Measurements from ENCODE around the gene BSN. TPM values are rescaled to one million over a fixed set of nuclear protein-coding genes. Genes with fewer than 3 reads are reported as not detected.

Gene BSN
- total RNA-seq (2022; extraction: Qiagen RNA extraction) = 0.11 to 0.26 TPM (median 0.22 TPM) in 5 replicates

GRCh38 chr3:49553692-49554632, at the start of gene BSN:
Gene BSN (plus strand): TSS chr3:49554477. CDS start chr3:49554603, 126 bp downstream.

GRCh38 chr3:49673715-49674496, 119.6 kb downstream of the BSN start, which contains the start of gene APEH:
Gene APEH (plus strand): TSS chr3:49674351. CDS start chr3:49674402, 51 bp downstream.

GRCh38 chr3:49689046-49689907, 135.0 kb downstream of the BSN start, which contains the start of the genes MST1 and RNF123:
Gene MST1 (minus strand): TSS chr3:49689474. CDS start chr3:49688691, 783 bp downstream.
Gene RNF123 (plus strand): TSS chr3:49689557. CDS start chr3:49691166, 1,609 bp downstream.

GRCh38 chr3:49719214-49719884, 165.1 kb downstream of the BSN start, which contains the start of gene AMIGO3:
Gene AMIGO3 (minus strand): TSS chr3:49719684. CDS start chr3:49719465, 219 bp downstream.

Other genes starting within 250 kb of the BSN start
- gene USP4, start 214.4 kb upstream of the BSN start, total RNA-seq (2022; extraction: Qiagen RNA extraction) = 13.3 to 16.3 TPM (median 15.7 TPM) in 5 replicates
- gene GPX1, start 196.1 kb upstream of the BSN start, total RNA-seq (2022; extraction: Qiagen RNA extraction) = 236 to 275 TPM (median 269 TPM) in 5 replicates
- 484 to 517 TPM (median 500 TPM) in 5 replicates for gene RHOA, start 142.5 kb upstream of the BSN start, total RNA-seq (2022; extraction: Qiagen RNA extraction)
- gene TCTA, start 142.1 kb upstream of the BSN start, total RNA-seq (2022; extraction: Qiagen RNA extraction) = 21.6 to 23.2 TPM (median 22.2 TPM) in 5 replicates
- gene AMT, start 132.0 kb upstream of the BSN start, total RNA-seq (2022; extraction: Qiagen RNA extraction) = 0.14 to 0.37 TPM (median 0.22 TPM) in 5 replicates
- 5.1 to 7.6 TPM (median 6.5 TPM) in 5 replicates for gene NICN1, start 125.2 kb upstream of the BSN start, total RNA-seq (2022; extraction: Qiagen RNA extraction)
- gene DAG1, start 84.2 kb upstream of the BSN start, total RNA-seq (2022; extraction: Qiagen RNA extraction) = 47.5 to 69.1 TPM (median 68.3 TPM) in 5 replicates
- 53.9 to 74.4 TPM (median 69.9 TPM) in 5 replicates for gene APEH, start 119.9 kb downstream of the BSN start, total RNA-seq (2022; extraction: Qiagen RNA extraction)
- gene MST1, start 135.0 kb downstream of the BSN start, total RNA-seq (2022; extraction: Qiagen RNA extraction) = 0.83 to 2.4 TPM (median 1.4 TPM) in 5 replicates
- gene RNF123, start 135.1 kb downstream of the BSN start, total RNA-seq (2022; extraction: Qiagen RNA extraction) = 8.5 to 16.5 TPM (median 14.4 TPM) in 5 replicates
- gene AMIGO3, start 165.2 kb downstream of the BSN start, total RNA-seq (2022; extraction: Qiagen RNA extraction) = 0.09 to 0.83 TPM (median 0.49 TPM) in 5 replicates
- gene GMPPB, start 169.5 kb downstream of the BSN start, total RNA-seq (2022; extraction: Qiagen RNA extraction) = 12.4 to 19.0 TPM (median 17.7 TPM) in 5 replicates
- gene IP6K1, start 232.1 kb downstream of the BSN start, total RNA-seq (2022; extraction: Qiagen RNA extraction) = 18.6 to 23.7 TPM (median 22.4 TPM) in 5 replicates
- 0.15 to 0.26 TPM (median 0.24 TPM) in 5 replicates for gene CDHR4, start 245.4 kb downstream of the BSN start, total RNA-seq (2022; extraction: Qiagen RNA extraction)
- 1.6 to 2.2 TPM (median 2.0 TPM) in 5 replicates for gene INKA1, start 248.8 kb downstream of the BSN start, total RNA-seq (2022; extraction: Qiagen RNA extraction)

Data from A549 treated with dexamethasone at 1 μM for 4 hours (cell line).